ENCODE measurements around the gene ABCA8. TPM values are rescaled to one million over a fixed set of nuclear protein-coding genes. Genes with fewer than 3 reads are reported as not detected.
"Not testable (repeated sequence)": the region's sequence is repeated elsewhere in the genome, so short reads cannot be mapped to it uniquely, and the experiment has no call there.

ABCA8 gene
- total RNA-seq, 1 experiment from 2014 or later, result not detected

GRCh38 chr17:68943812-68944182 lies 11.4 kb downstream of the ABCA8 start:
- not testable (repeated sequence) for DNase-seq (ENCODE audit: low read depth)

- no peak for DNase-seq (ENCODE audit: low read depth)
Observed at GRCh38 chr17:68943123-68943811, 11.9 kb downstream of the ABCA8 start.

- DNase-seq (ENCODE audit: low read depth), result no peak
Observed at GRCh38 chr17:68942389-68942788, 12.8 kb downstream of the ABCA8 start.

DNA sequence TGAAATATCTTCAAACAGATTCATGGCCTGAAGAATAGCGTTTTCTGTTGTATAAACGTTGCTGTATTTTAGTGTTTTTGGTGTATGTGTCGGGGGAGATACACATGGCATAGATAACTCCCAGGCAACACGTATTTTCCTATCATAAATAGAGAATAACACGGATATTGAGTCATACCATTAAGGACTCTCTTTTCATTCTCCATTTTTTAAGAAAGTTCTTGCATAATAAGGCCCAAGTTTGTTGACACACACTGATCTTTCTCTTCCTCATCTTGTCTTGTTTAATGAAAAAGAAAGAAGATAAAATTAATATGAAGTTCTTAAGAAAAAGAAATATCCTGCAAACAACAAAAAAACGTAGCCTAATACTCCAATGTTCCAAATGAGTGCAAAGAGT lies 13.4 kb downstream of the ABCA8 start:
- no peak for DNase-seq (ENCODE audit: low read depth)

DNA sequence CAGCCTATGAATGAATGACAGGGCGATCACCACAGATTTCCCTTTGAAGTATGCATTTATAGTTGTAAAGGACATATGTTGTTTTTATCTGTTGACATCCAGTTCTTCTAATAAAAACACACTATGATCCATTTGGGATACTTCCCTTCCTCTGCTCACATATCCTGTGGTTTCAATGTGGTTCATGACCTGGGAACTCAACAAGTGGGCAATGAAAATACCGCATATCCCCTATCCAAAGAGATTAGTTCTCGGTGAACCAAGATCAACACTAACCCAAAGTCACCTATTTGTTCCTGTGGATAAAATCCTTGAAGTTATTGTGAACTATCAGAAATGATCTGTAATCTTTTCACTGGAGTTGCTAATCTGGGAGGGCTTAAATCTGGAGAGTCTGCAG lies 16.0 kb downstream of the ABCA8 start:
- DNase-seq (ENCODE audit: low read depth), result no peak

- DNase-seq (ENCODE audit: low read depth), result no peak
Observed at GRCh38 chr17:68937890-68938514, 17.2 kb downstream of the ABCA8 start.

GRCh38 chr17:68927516-68927915 lies 27.7 kb downstream of the ABCA8 start:
- no peak for DNase-seq (ENCODE audit: low read depth)

GRCh38 chr17:68924793-68925720 lies 30.1 kb downstream of the ABCA8 start:
- no peak for DNase-seq (ENCODE audit: low read depth)

DNA sequence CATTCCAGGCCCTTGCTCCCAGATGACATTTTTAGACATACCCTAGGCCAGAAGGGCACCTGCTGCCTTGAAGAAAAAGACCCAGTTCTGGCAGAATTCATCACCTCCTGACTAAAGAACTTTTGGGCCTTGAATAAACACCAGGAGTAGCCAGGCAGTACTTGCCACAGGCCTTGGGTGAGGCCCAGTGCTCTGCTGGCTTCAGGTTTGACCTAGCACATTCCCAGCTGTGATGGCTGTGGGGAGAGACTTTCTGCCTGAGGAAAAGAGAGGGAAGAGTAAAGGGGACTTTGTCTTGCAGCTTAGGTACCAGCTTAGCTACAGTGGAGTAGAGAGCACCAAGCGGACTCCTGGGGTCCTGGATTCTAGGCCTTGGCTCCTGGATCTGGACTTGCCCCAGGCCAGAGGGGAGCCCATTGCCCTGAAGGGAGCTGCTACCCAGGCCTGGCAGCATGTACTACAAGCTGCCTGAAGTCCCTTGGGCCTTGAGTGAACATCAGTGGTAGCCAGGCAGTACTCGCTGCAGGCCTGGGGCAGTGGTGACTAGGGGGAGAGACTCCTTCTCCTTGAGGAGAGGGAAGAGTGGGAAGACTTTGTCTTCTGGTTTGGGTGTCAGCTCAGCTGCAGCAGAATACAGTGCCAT lies 44.3 kb downstream of the ABCA8 start:
- DNase-seq (ENCODE audit: low read depth), result no peak

GRCh38 chr17:68910251-68910705 lies 44.9 kb downstream of the ABCA8 start:
- peak; percentile 61 for DNase-seq (ENCODE audit: low read depth)

DNA sequence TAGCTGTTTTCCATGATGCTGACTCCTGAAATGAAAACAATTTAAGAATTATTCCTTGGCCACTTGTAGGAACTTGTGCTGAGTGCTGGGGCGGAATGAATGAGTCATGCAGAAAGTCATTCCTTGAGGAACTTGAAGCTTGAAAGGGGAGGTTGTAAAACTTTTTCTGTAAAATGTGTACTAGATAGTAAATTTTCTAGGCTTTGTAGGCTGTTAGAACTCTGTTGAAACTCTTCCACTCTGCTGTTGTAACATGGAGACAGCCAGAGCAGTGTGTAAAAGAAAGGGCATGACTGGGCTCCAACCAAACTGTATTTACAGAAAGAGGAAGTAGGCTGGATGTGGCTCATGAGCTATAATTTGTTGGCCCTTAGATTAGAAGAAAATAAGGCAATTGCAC lies 46.1 kb downstream of the ABCA8 start:
- DNase-seq (ENCODE audit: low read depth), result peak; percentile 76

DNA sequence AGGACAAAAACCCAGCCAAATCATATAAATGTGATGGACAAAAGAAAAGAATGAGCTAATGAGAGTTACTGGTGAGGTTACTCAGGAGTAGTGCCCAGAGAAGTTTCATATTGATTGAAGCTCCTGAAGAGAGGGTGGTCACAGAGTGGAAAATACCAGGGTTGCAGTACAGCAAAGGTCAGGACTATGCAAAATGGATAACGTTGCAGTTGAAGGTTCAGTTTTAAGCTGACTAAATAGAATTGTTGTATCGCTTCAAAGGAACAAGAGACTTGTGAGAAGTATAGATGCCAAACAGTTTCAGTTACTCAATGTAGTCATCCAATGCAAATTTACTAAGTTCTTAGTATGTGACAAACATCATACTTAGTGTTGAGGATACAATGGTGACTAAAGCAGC lies 47.1 kb downstream of the ABCA8 start:
- no peak for DNase-seq (ENCODE audit: low read depth)

DNA sequence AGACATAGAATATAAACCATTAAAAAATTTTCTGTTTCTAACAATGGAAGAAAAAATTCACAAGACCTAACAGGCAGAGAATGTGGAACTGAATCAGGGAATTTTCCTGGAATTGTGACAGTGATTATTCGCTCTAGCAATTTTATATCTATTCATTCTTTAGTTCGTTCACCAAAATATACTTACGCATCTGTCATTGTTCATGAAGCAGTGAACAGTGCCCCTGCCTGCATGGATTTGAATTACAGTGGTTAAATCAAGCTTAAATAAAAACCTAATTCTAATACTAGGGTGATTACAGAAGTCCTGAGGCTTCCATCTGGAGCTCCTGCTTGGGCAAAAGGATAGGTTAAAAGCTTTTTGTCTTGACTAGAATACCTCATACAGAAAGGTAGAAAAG lies 48.6 kb downstream of the ABCA8 start:
- peak; percentile 21 for DNase-seq (ENCODE audit: low read depth)

- no peak for DNase-seq (ENCODE audit: low read depth)
Observed at GRCh38 chr17:68903286-68903685, 51.9 kb downstream of the ABCA8 start.

DNA sequence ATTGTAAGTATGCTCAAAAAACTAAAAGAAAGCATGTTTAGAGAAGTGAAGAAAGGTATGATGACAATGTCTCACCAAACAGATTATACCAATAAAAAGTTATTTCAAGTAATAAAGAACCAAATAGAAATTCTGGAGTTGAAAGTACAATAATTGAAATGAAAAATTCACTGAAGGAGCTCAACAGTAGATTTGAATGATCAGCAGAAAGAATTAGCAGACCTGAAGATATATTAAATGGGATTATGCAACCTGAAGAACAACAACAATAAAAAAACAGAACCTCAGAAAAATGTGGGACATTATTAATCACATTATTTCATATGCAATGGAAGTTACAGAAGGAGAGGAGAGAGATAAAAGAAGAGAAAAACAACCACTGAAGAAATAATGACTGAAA lies 57.6 kb downstream of the ABCA8 start:
- DNase-seq (ENCODE audit: low read depth), result no peak

- DNase-seq (ENCODE audit: low read depth), result no peak
Observed at GRCh38 chr17:68892658-68893057, 62.5 kb downstream of the ABCA8 start.

DNA sequence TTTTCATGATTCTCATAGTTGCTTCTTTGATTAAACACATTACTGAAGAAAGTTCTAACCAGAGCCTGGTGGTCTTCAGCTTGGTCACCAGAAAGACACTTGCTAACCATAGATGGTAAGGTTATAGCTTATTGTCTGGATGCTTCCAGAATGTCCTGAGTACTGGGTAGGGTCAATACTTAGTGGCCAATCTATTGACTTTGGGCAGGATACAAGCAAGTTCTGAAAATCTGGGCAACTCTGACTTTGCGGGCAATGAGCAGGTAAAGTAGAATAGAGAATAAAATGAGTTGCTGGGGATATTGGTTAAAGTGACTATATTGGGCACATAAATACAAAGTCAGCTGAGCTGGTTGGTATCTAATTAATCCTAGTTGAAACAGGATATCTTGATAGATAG lies 63.0 kb downstream of the ABCA8 start:
- no peak for DNase-seq (ENCODE audit: low read depth)

DNA sequence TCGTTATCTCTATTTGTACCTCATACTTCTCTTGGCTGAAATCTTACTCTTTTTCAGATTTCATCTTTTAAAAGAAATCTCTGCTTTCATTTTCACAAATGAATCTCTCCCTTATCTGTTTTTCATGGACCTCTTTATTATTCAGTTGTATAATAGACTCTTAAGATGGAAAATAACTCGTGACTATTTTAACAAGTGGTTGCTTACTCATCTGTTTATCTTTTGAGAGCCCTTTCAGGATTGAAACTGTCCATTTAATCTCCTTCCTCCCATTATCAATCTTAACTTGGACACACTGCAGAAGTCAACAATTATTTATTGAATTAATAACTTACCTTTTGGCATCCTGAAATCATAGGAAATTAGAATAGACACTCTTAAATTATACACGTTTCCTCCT lies 68.8 kb downstream of the ABCA8 start:
- DNase-seq (ENCODE audit: low read depth), result no peak

GRCh38 chr17:68884888-68885287 lies 70.3 kb downstream of the ABCA8 start:
- no peak for DNase-seq (ENCODE audit: low read depth)

DNA sequence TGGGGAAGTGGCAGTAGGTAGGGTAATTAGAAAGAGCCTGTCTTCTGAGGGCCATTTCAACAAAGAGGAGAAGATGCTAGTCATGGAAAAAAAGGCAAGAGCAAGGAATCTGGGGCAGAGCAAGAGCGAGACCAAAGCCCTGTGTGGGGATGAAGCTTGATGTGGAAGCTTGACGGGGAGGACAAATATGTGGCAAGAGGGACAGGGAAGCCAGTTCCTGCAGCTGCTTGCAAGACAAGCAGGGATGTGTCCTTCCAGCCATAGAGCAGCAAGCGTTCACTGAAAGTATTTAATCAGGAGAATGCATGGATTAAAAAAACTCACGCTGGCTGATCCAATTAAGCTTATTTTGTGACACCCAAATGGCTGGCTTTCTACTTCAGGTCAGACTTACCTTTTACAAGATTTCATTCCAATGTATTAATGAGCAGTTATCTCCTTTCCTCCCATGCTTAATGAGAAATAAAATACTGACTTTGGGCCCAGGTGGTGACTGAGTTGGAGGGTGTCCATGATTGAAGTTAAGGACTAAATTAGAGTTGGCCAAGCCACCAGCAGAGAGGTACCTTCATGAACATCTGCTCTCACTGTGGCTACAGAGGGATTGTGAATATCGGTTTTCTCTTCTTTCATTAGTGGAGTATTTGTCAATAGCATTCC lies 76.8 kb downstream of the ABCA8 start:
- DNase-seq (ENCODE audit: low read depth), result no peak

DNA sequence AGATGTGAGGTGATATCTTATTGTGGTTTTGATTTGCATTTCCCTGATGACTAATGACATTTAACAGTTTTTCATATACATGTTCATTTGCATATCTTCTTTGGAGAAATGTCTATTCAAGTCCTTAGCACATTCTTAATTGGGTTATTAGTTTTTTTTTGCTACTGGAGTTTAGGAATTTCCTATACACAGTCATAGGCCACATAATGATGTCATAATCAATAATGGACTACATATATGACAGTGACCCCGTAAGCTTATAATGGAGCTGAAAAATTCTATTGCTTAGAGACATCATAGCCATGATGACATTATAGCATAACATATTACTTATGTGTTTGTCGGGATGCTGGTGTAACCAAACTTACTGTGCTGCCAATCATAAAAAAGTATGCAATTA lies 83.7 kb downstream of the ABCA8 start:
- no peak for DNase-seq (ENCODE audit: low read depth)

GRCh38 chr17:68870976-68871375 lies 84.2 kb downstream of the ABCA8 start:
- no peak for DNase-seq (ENCODE audit: low read depth)

Data from RPMI7951 (cell line).